ENCODE data around the gene MCAM. TPM values are rescaled to one million over a fixed set of nuclear protein-coding genes. Genes with fewer than 3 reads are reported as not detected.

The MCAM gene
- total RNA-seq, 1 donor from 2014 or later = 3.9 TPM

GRCh38 chr11:119314726-119315125, 2.2 kb downstream of the MCAM start:
- intact Hi-C loops (cut with micrococcal nuclease) = no loop called here

GRCh38 chr11:119310682-119311052, 6.3 kb downstream of the MCAM start:
- intact Hi-C loops (cut with micrococcal nuclease) = no loop called here

- intact Hi-C loops (cut with micrococcal nuclease) = no loop called here
Observed at GRCh38 chr11:119309953-119310681, 6.8 kb downstream of the MCAM start.

- intact Hi-C loops (cut with micrococcal nuclease) = no loop called here
Observed at GRCh38 chr11:119309411-119309810, 7.5 kb downstream of the MCAM start.

- intact Hi-C loops (cut with micrococcal nuclease) = loop anchor here (2.0 kb wide), 1 partner anchor 15 kb away; no protein-coding TSS in a partner anchor
Observed at GRCh38 chr11:119307974-119308373, 9.0 kb downstream of the MCAM start.

- intact Hi-C loops (cut with micrococcal nuclease) = loop anchor here (2.0 kb wide), 1 partner anchor 16 kb away; no protein-coding TSS in a partner anchor
Observed at GRCh38 chr11:119307219-119307618, 9.7 kb downstream of the MCAM start.

DNA sequence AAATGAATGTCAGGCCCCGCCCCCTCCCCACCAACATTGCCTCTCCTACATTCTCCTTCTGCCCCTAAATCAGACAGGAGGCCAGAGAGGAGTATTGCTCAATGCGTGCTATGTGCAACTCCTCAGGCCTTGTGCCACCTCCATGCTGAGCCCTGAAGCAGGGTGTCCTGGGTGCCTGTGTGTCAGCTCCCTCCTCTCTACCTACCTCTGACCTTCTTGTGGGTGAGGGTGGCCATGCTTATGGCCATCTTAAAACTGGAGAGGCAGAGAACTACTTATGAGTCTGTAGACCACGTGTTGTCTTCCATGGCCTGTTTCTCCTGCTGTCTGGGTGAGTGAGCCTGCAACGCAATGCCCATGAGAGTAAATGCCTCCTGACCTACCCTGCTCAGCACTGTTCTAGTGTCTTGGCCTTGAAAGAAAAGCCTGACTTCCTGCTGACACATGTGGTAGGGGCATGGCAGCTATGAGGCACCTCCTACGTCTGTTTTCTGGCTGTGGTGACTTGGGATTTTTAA, 10.5 kb downstream of the MCAM start:
- intact Hi-C loops (cut with micrococcal nuclease) = loop anchor here (2.0 kb wide), 1 partner anchor 16 kb away; no protein-coding TSS in a partner anchor

DNA sequence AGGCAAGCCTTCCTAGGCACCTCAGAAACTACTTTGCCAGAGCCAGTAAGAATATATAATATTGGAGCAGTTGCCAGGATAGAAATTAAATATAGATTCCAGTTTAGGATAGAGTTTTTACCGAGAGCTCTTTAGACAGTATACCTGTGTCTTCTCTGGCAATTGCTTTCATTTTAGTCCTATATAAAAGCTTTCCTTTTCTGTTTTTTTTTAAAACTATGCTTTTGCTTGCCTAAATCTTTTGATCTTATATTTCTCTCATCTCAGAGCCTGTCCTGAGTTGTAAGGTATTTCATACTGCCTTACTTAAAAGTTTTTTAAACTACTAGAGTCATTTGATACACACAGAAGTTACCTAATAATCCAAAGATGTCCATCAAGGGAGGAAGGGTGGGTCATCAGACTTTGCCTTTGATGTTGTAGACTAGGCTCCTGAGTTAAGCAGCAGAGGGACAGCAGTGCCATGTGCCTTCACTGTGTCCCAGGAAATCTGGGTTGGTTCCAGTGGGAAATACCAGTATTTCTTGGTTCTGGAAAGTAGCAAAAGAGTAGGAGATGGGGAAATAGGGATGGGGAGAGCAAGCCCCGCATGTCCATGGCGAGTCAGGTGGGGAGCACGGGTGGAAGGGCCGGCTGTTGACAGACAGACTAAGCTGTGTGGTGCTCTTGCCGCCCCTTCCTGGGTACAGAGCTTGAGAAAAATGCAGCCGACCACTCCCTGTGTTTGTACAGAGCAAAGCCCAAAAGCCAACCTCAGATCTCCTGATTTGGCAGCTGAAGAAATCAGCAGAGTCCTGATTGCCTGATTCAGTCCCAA, 11.2 kb downstream of the MCAM start:
- intact Hi-C loops (cut with micrococcal nuclease) = loop anchor here (2.0 kb wide), 1 partner anchor 17 kb away; no protein-coding TSS in a partner anchor

GRCh38 chr11:119303227-119303718, 13.7 kb downstream of the MCAM start:
- intact Hi-C loops (cut with micrococcal nuclease) = no loop called here

DNA sequence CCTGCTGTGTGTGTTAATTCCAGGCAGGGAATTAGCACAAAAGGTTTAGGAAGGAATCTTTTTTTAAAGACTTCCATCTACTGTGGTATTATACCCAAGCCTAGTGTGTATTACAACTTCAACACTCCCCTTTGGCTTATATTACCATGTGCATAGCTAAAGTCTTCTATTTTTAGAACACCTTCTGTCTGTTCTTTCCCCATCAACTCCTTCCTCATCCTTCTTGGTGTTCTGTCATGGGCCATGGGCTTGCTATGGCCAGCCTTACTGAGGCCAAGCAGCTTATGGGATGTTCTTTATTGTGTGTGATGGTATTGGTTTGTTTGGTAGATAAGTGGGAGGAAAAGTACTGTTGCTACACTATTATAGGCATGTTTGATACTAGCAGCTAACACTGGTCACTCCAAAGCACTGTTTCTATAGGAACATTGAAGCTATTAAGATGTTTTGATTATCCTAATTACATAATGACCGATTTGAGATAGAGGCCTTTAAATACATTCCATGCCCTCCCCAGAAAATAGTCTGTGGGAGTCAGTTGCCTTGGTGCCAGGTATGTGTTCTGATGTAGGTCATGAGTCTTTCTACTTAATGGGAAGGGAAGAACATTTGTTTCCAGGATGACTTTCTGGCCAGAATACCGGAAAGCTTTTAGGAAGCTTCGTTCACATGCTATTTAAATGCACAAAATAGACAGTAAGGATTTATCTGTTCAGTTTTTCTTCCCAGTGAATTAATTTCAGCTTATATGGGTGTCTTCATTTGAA, 16.5 kb downstream of the MCAM start:
- intact Hi-C loops (cut with micrococcal nuclease) = no loop called here

DNA sequence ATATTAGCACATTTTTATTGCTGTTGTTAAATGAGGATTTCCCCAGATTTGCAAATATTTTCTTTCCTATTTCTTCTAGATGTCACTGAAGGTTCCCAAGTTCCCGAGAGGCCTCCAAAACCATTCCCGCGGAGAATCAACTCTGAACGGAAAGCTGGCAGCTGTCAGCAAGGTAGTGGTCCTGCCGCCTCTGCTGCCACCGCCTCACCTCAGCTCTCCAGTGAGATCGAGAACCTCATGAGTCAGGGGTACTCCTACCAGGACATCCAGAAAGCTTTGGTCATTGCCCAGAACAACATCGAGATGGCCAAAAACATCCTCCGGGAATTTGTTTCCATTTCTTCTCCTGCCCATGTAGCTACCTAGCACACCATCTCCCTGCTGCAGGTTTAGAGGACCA, 17.5 kb downstream of the MCAM start:
- intact Hi-C loops (cut with micrococcal nuclease) = no loop called here

DNA sequence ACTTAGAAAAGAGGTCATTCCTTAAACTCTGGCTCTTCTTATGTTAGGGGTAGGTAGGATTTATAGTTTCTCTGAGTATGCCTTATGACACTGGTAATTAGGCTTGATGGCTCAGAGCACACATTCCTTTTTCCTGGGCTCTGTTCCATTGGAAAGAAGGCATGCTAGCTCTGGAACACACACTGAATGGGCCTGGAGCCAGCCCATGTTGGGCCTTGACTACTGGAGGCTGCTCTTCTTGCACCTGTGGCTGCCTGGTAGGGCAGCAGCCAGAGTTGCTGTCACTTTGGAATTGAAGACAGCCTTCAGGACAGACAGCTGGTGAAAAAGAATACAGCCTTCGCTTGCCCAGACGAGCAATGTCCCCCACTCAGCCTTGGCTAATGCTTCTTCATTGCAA, 18.2 kb downstream of the MCAM start:
- intact Hi-C loops (cut with micrococcal nuclease) = no loop called here

- intact Hi-C loops (cut with micrococcal nuclease) = no loop called here
Observed at GRCh38 chr11:119297938-119298337, 19.0 kb downstream of the MCAM start.

DNA sequence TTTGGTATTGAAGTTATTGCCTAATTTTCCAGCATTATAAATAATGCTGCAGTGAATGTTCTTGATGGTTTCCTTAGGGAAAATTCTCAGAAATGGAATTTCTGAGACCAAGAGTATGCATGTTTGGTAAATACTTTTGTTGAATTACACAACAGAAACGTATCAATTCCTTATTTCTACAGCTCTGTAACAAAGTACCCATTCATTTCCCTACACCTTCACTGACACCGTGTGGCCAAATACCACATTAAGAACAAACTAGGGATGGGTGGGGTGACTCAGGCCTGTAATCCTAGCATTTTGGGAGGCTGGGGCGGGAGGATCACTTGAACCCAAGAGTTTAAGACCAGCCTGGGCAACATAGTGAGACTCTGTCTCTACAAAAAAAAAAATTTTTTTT, 21.8 kb downstream of the MCAM start:
- intact Hi-C loops (cut with micrococcal nuclease) = no loop called here

DNA sequence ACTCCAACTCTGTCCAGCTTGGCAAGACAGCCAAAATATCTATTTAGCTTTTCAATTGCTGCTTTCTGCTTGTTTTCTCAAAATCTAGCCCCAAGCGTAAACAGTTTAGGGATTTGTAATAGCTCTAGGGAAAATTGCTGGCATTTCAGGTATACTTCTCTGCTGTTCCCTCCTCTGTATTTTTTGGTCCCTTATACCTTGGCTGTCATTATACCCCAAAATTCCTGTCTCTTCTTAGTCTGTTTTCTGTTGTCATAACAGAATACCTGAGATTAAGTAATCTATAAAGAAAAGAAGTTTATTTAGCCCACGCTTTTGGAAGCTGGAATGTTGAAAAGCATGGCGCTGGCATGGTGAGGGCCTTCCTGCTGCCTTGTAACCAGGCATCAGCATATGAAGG, 23.5 kb downstream of the MCAM start:
- intact Hi-C loops (cut with micrococcal nuclease) = no loop called here

DNA sequence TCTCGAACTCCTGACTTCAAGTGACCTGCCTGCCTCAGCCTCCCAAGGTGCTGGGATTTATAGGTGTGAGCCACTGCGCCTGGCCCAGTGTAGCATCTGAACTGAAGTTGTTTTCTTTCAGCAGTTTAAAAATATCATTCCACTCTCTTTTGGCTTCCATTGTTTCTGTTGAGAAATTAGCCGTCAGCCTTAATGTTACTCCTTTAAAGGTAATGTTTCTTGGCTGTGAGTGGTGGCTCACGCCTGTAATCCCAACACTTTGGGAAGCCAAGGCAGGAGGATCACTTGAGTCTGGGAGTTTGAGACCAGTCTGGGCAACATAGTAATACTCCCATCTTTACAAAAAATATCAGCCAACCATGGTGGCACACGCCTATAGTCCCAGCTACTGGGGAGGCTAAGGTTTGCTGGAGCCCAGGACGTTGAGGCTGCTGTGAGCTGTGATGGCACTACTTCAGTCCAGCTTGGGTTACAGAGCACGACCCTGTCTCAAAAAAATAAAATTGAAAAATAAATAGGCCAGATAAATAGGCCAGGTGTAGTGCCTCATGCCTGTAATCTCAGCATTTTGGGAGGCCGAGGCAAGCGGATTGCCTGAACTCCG, 25.9 kb downstream of the MCAM start:
- intact Hi-C loops (cut with micrococcal nuclease) = no loop called here

DNA sequence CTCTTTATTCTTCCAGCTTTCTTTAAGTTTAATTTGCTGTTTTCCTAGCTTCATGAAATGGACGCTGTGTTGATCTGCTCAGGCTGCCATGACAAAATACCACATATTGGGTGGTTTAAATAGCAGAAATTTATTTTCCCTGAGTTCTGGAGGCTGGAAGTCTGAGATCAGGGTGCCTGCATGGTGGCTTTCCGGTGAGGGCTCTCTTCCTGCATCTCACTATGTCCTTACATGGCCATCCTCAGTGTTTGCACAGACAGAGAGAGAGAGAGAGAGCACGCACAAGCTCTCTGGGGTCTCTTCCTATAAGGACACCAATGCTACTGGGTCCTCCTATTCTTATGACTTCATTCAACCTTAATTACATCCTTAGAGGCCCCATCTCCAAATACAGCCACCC, 28.7 kb downstream of the MCAM start:
- intact Hi-C loops (cut with micrococcal nuclease) = no loop called here

GRCh38 chr11:119285431-119285830, 31.5 kb downstream of the MCAM start:
- intact Hi-C loops (cut with micrococcal nuclease) = loop anchor here (2.0 kb wide), 1 partner anchor 89 kb away; no protein-coding TSS in a partner anchor

GRCh38 chr11:119284344-119285157, 32.4 kb downstream of the MCAM start:
- intact Hi-C loops (cut with micrococcal nuclease) = loop anchor here (1.0 to 2.0 kb wide), 4 partner anchors 21 to 88 kb away; no protein-coding TSS in a partner anchor

DNA sequence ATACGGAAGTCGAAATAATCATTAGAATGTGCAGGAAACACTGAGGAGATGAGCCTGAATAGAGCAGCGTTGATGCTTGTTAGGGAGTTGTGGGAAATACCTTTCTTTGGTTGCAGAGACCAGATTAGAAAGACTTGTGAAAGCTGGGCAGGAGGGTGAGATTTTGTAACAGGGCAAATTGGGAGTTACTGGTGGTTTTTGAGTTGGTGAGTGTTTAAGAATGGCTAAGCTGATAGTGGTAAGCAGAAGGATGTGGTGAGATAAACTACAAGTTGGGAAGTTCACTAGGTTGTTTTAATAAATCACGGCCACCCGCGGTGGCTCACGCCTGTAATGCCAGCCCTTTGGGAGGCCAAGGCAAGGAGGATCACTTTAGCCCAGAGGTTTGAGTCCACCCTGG, 34.4 kb downstream of the MCAM start:
- intact Hi-C loops (cut with micrococcal nuclease) = no loop called here
